HL-60 (cell line): ENCODE results near the gene AOPEP.

Source experiments
- DNase-seq, 2 experiments: peaks; one replicate each; pipeline ENCODE4 v3.0.0-alpha.2; 2010 to 2020; ENCODE audit warnings: low read depth in 1 of 2, low spot score in 1 of 2
- H3K27ac ChIP-seq: fragments of 250-450 bp; sonication (Bioruptor Pico); replicated peaks from 2 replicates; pipeline ENCODE4 v1.5.1; 2020; ENCODE audit warnings: mild to moderate bottlenecking, moderate library complexity
- H3K27me3 ChIP-seq: fragments of 250-450 bp; sonication (Bioruptor Pico); 2 replicates; pipeline ENCODE4 v1.5.1; 2021; ENCODE audit warnings: mild to moderate bottlenecking, moderate library complexity; ENCODE audit not compliant: insufficient read depth, poor library complexity, severe bottlenecking
- H3K4me3 ChIP-seq: replicated peaks from 2 replicates; pipeline ENCODE4 v1.5.1; 2011; ENCODE audit warnings: mild to moderate bottlenecking, control low read depth, low read length; ENCODE audit not compliant: insufficient read depth
- GABPA ChIP-seq: IDR thresholded peaks from 2 replicates; pipeline ENCODE4 v1.6.1; 2012; ENCODE audit warnings: low read depth
- POLR2AphosphoS5 ChIP-seq: IDR thresholded peaks from 2 replicates; pipeline ENCODE4 v1.6.1; 2012; ENCODE audit warnings: low read depth
- REST ChIP-seq: IDR thresholded peaks from 2 replicates; pipeline ENCODE4 v1.6.1; 2012; ENCODE audit warnings: low read depth; ENCODE audit not compliant: insufficient replicate concordance
- SPI1 ChIP-seq: IDR thresholded peaks from 2 replicates; pipeline ENCODE4 v1.6.1; 2012; ENCODE audit warnings: low read depth, mild to moderate bottlenecking, borderline replicate concordance
- TF ChIP-seq, protein P1 (sequence below): IDR thresholded peaks from one replicate; pipeline ENCODE4 v1.5.1; 2011; ENCODE audit warnings: low read length, control low read depth, inconsistent platforms; ENCODE audit not compliant: insufficient read depth

AOPEP gene

DNA sequence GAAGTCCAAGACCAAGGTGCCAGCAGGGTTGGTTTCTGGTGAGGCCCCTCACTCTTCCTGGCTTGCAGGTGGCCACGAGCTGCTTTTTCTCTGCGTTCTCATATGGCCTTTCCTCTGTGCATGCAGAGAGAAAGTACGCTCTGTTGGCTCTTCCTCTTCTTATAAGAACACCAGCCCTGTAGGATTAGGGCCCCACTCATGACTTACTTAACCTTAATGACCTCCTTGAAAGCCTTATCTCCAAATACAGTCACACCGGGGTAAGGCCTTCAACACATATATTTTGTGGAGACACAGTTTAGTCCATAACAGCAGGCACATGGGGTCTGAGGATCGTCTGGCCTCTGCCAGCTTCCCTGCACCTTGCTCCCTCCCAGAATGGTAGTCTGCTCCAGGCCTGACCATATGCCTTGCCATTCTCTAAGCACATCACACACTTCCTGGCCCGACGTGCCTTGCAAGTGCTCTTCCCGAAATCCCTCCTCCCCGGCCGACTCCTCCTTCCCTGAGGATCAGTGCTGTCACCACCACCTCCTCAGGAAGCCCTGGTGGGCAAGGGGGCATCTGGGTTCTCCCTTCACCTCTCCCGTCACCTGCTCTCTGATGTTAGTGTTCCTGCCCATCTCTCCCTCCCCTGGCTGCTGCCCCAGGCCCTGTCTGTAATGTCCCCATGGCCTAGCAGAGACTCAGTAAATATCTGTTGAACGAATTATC lies 200.7 kb downstream of the AOPEP start:
- TF ChIP-seq REST (no peak), GABPA (no peak), SPI1 (no peak), POLR2AphosphoS5 (no peak)
- TF ChIP-seq, protein P1, sequence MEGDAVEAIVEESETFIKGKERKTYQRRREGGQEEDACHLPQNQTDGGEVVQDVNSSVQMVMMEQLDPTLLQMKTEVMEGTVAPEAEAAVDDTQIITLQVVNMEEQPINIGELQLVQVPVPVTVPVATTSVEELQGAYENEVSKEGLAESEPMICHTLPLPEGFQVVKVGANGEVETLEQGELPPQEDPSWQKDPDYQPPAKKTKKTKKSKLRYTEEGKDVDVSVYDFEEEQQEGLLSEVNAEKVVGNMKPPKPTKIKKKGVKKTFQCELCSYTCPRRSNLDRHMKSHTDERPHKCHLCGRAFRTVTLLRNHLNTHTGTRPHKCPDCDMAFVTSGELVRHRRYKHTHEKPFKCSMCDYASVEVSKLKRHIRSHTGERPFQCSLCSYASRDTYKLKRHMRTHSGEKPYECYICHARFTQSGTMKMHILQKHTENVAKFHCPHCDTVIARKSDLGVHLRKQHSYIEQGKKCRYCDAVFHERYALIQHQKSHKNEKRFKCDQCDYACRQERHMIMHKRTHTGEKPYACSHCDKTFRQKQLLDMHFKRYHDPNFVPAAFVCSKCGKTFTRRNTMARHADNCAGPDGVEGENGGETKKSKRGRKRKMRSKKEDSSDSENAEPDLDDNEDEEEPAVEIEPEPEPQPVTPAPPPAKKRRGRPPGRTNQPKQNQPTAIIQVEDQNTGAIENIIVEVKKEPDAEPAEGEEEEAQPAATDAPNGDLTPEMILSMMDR: no peak
- no peak for DNase-seq
- H3K4me3 ChIP-seq: no peak overlapping the region
- no peaks in the 10 kb centered on the region for H3K27me3 ChIP-seq
- no peak overlapping the region for H3K27ac ChIP-seq

DNA sequence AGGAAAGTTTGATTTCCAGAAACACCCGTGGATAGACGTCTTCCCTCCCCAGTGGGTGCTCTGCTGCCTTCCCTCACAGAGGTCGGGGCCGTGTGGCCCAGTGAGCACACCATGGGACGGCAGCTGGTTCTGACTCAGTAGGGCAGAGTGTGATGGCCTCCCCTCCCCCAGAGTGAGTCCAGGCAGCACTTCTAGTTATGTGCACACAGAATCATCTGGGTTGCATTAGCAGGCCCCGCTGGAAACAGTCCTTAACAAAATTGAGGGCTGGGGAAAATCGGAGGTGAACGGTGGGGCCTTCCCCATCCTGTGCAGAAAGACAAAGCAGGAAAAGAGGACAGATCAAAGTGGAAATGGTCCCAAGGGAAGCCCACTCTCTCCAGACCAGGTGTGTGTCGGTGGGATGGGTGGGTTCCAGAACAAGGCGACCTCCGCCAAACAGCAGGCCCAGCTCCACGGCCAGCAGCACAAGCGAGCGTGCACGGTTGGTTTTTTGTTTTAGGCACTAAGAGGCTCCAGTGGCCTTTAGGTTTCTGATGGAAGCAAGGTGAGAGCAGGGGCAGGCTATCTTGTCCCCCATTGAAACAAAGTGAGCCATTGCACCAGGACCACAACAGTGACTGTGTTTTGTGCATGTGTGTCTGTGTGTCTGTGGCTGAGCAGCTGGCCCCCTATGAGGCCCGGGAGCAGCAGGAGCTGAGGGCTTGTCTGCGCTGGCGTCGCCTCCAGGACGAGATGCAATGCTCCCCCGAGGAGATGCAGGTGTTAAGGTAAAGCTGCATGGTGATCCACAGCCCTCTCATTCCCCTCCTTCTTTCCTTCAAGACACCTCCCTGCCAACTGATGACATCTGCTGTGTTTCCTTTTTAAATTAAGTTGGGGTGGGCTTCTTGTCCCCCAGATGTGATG lies 201.5 kb downstream of the AOPEP start:
- DNase-seq: no peak
- Histone ChIP-seq H3K27ac (no peak overlapping the region), H3K4me3 (no peak overlapping the region), H3K27me3 (no peaks in the 10 kb centered on the region)
- TF ChIP-seq REST (no peak), POLR2AphosphoS5 (no peak), GABPA (no peak), SPI1 (no peak)
- TF ChIP-seq, protein P1: no peak

- no peak overlapping the region for H3K27ac ChIP-seq
- H3K4me3 ChIP-seq: no peak overlapping the region
- no peaks in the 10 kb centered on the region for H3K27me3 ChIP-seq
- TF ChIP-seq REST: no peak
- TF ChIP-seq, protein P1: no peak
- TF ChIP-seq GABPA: no peak
- no peak for TF ChIP-seq SPI1
- TF ChIP-seq POLR2AphosphoS5: no peak
- DNase-seq: no peak
These were observed 202.3 kb downstream of the AOPEP start for GRCh38 chr9:94928691-94929368.
